Omental fat pad (tissue), 4 donors: ENCODE measurements around the gene FBXO44. TPM values are rescaled to one million over a fixed set of nuclear protein-coding genes. Genes with fewer than 3 reads are reported as not detected.

Source experiments
- ATAC-seq: fragments of 150-250 bp; one replicate; pipeline ENCODE4 v1.9.1; 2016; ENCODE audit warnings: mild to moderate bottlenecking, moderate library complexity; ENCODE audit not compliant: low FRiP score
- DNase-seq: peaks from one replicate; pipeline ENCODE4 v3.0.0-alpha.2; 2019; ENCODE audit warnings: low spot score
- CTCF ChIP-seq, 3 donors: fragments of 450-650 bp; IDR thresholded peaks; one replicate each; pipeline ENCODE4 v1.5.1; 2016 to 2017; ENCODE audit warnings: antibody characterized with exemption in 3 of 3, mild to moderate bottlenecking in 3 of 3, moderate library complexity in 2 of 3
- total RNA-seq, 4 donors: library from RNA; depleted of rRNA; stranded (reverse); fragments of >200 nt; gene quantifications; one replicate each; pipeline ENCODE4 v1.1.0, GENCODE V29; 2016

Gene FBXO44
- total RNA-seq, 4 donors from 2014 or later, result 5.8 to 13.3 (median 9.6) TPM

- ATAC-seq (no peak), DNase-seq (no peak)
- TF ChIP-seq CTCF (IDR thresholded peaks at IDR 0.05), result no peak
These were observed 39.6 kb upstream of the FBXO44 start for GRCh38 chr1:11615090-11615489.

- TF ChIP-seq CTCF (IDR thresholded peaks at IDR 0.05), result no peak
- ATAC-seq (no peak), DNase-seq (no peak)
These were observed 37.9 kb upstream of the FBXO44 start for GRCh38 chr1:11616766-11617165.

DNA sequence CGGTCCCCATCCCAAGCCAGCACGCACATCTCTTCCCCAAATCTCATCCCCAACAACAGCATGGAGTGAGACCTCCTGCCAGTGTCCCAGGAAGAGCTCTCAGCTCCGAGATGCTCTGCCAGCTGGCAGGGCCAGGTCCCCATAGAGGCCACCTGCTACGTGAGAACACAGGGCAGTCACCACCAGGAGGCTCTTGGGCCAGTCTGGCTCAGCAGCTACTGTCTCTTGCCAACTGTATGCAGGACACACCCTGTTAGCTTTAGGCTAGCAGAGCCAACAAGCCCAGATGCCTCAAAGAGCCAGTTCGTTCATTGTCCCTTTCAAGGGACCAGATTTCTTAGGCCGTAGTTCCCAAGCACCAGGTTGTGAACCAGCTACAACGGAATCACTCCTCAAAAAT is 37.4 kb upstream of the FBXO44 start:
- ATAC-seq (no peak), DNase-seq (no peak)
- TF ChIP-seq CTCF (IDR thresholded peaks at IDR 0.05), result no peak

- no peak for TF ChIP-seq CTCF (IDR thresholded peaks at IDR 0.05)
- ATAC-seq (no peak), DNase-seq (no peak)
These were observed 36.9 kb upstream of the FBXO44 start for GRCh38 chr1:11617741-11618140.

GRCh38 chr1:11620405-11620804 is 34.3 kb upstream of the FBXO44 start:
- DNase-seq (no peak), ATAC-seq (no peak)
- no peak for TF ChIP-seq CTCF (IDR thresholded peaks at IDR 0.05)

- no peak for TF ChIP-seq CTCF (IDR thresholded peaks at IDR 0.05)
- no peak for DNase-seq
- no peak for ATAC-seq
These were observed 33.8 kb upstream of the FBXO44 start for GRCh38 chr1:11620924-11621323.

GRCh38 chr1:11622398-11622797 is 32.3 kb upstream of the FBXO44 start:
- no peak for TF ChIP-seq CTCF (IDR thresholded peaks at IDR 0.05)
- DNase-seq (no peak), ATAC-seq (no peak)
